Activated CD8-positive, alpha-beta T cell treated with anti-CD3 and anti-CD28 coated beads, Interleukin-2, amount 10 ng/mL, durations not matched to agents 7 days and 5 days (primary cell): Measurements from ENCODE around the gene CASQ1. TPM values are rescaled to one million over a fixed set of nuclear protein-coding genes. Genes with fewer than 3 reads are reported as not detected.

Experiments used
- ATAC-seq: fragments of 150-1000 bp; cut with Tn5 transposase; one replicate; pipeline ENCODE4 v1.10.0; 2021; ENCODE audit warnings: moderate library complexity
- CTCF ChIA-PET: fragments of 350-600 bp; sonication (Branson Sonifier 250); formaldehyde crosslinking; loops from one replicate; lab custom pipeline; 2021; ENCODE audit warnings: antibody characterized with exemption; lab: Charles Lee
- POLR2A ChIA-PET: fragments of 350-600 bp; sonication (Branson Sonifier 250); formaldehyde crosslinking; loops from one replicate; lab custom pipeline; 2021; ENCODE audit warnings: antibody characterized with exemption; lab: Charles Lee
- DNase-seq: peaks from one replicate; pipeline ENCODE4 v3.0.0-alpha.2; 2020
- H3K27ac Mint-ChIP-seq: one replicate; pipeline ENCODE4 v1.8.0; 2021; ENCODE audit warnings: mild to moderate bottlenecking, mixed read lengths
- H3K27me3 Mint-ChIP-seq: one replicate; pipeline ENCODE4 v1.8.0; 2021; ENCODE audit warnings: low read depth, mixed read lengths
- H3K36me3 Mint-ChIP-seq: one replicate; pipeline ENCODE4 v1.8.0; 2021; ENCODE audit warnings: low read depth, mixed read lengths
- H3K4me1 Mint-ChIP-seq: one replicate; pipeline ENCODE4 v1.8.0; 2021; ENCODE audit warnings: low read depth, mixed read lengths
- H3K4me3 Mint-ChIP-seq: one replicate; pipeline ENCODE4 v1.8.0; 2021; ENCODE audit warnings: mild to moderate bottlenecking, mixed read lengths
- H3K9me3 Mint-ChIP-seq: one replicate; pipeline ENCODE4 v1.8.0; 2022; ENCODE audit warnings: mixed read lengths; ENCODE audit not compliant: insufficient read depth
- total RNA-seq, 2 experiments: library from RNA; stranded (reverse); gene quantifications; one replicate each; pipeline ENCODE4 v1.2.3, GENCODE V29; 2021

CASQ1 gene
- not detected for total RNA-seq

GRCh38 chr1:160189649-160190625 lies at the start of gene CASQ1:
Gene CASQ1, plus strand, starts transcription at chr1:160190575. Its CDS starts 177 bp downstream, at chr1:160190752.
- no peaks in the 10 kb centered on the region for H3K4me1 Mint-ChIP-seq
- H3K27ac Mint-ChIP-seq: no peak within 1 kb of the TSS
- no peaks in the 10 kb centered on the region for H3K9me3 Mint-ChIP-seq
- CTCF ChIA-PET: interaction anchor here (3.5 to 5.5 kb wide), 4 partner anchors 14 to 102 kb away, joined by 17 to 68 read pairs (median 44); partner anchors contain the start of gene PEA15
- H3K27me3 Mint-ChIP-seq: peaks cover 9% of the 10 kb centered on the region
- DNase-seq (no peak), ATAC-seq (no peak)
- H3K36me3 Mint-ChIP-seq: no peaks in the 10 kb centered on the region
- no peak within 1 kb of the TSS for H3K4me3 Mint-ChIP-seq
- POLR2A ChIA-PET: interaction anchor here (0.5 kb wide), 1 partner anchor 872 kb away, joined by 3 read pairs; no protein-coding TSS in a partner anchor

- ATAC-seq: no peak
- H3K4me3 Mint-ChIP-seq: no peak overlapping the region
- DNase-seq: no peak
- no peaks in the 10 kb centered on the region for H3K9me3 Mint-ChIP-seq
- ChIA-PET CTCF (no interaction called here), POLR2A (no interaction called here)
- H3K27ac Mint-ChIP-seq: no peak overlapping the region
- H3K27me3 Mint-ChIP-seq: peaks cover 13% of the 10 kb centered on the region
- no peaks in the 10 kb centered on the region for H3K4me1 Mint-ChIP-seq
- no peaks in the 10 kb centered on the region for H3K36me3 Mint-ChIP-seq
These were observed 46.7 kb upstream of the CASQ1 start for GRCh38 chr1:160143695-160144094.

- ChIA-PET POLR2A (no interaction called here), CTCF (interaction anchor here (0.9 kb wide), 1 partner anchor 107 kb away, joined by 3 read pairs; no protein-coding TSS in a partner anchor)
- no peak for DNase-seq
- Mint-ChIP-seq H3K9me3 (no peaks in the 10 kb centered on the region), H3K4me3 (no peak overlapping the region), H3K36me3 (no peaks in the 10 kb centered on the region), H3K4me1 (no peaks in the 10 kb centered on the region), H3K27me3 (peaks cover 11% of the 10 kb centered on the region), H3K27ac (no peak overlapping the region)
- ATAC-seq: no peak
These were observed 45.5 kb upstream of the CASQ1 start for GRCh38 chr1:160144921-160145320.

GRCh38 chr1:160146107-160146506 lies 44.3 kb upstream of the CASQ1 start:
- H3K36me3 Mint-ChIP-seq: no peaks in the 10 kb centered on the region
- POLR2A ChIA-PET: no interaction called here
- ATAC-seq (no peak), DNase-seq (no peak)
- H3K27ac Mint-ChIP-seq: no peak overlapping the region
- CTCF ChIA-PET: no interaction called here
- H3K27me3 Mint-ChIP-seq: peaks cover 9% of the 10 kb centered on the region
- no peaks in the 10 kb centered on the region for H3K4me1 Mint-ChIP-seq
- no peaks in the 10 kb centered on the region for H3K9me3 Mint-ChIP-seq
- H3K4me3 Mint-ChIP-seq: no peak overlapping the region

GRCh38 chr1:160148121-160148520 lies 42.3 kb upstream of the CASQ1 start:
- no peaks in the 10 kb centered on the region for H3K9me3 Mint-ChIP-seq
- ChIA-PET POLR2A (no interaction called here), CTCF (no interaction called here)
- no peak overlapping the region for H3K4me3 Mint-ChIP-seq
- DNase-seq (no peak), ATAC-seq (no peak)
- peaks cover 6% of the 10 kb centered on the region for H3K27me3 Mint-ChIP-seq
- H3K36me3 Mint-ChIP-seq: no peaks in the 10 kb centered on the region
- no peak overlapping the region for H3K27ac Mint-ChIP-seq
- no peaks in the 10 kb centered on the region for H3K4me1 Mint-ChIP-seq

GRCh38 chr1:160149233-160149632 lies 41.1 kb upstream of the CASQ1 start:
- POLR2A ChIA-PET: interaction anchor here (0.5 to 0.6 kb wide), 2 partner anchors 45 to 162 kb away, joined by 3 to 4 read pairs; no protein-coding TSS in a partner anchor
- CTCF ChIA-PET: no interaction called here

GRCh38 chr1:160149716-160150115 lies 40.7 kb upstream of the CASQ1 start:
- POLR2A ChIA-PET: interaction anchor here (0.5 to 0.6 kb wide), 2 partner anchors 46 to 161 kb away, joined by 3 to 4 read pairs; no protein-coding TSS in a partner anchor
- Mint-ChIP-seq H3K27me3 (peaks cover 2% of the 10 kb centered on the region), H3K4me3 (no peak overlapping the region), H3K4me1 (no peaks in the 10 kb centered on the region), H3K9me3 (no peaks in the 10 kb centered on the region), H3K27ac (no peak overlapping the region), H3K36me3 (no peaks in the 10 kb centered on the region)
- CTCF ChIA-PET: no interaction called here
- no peak for DNase-seq
- ATAC-seq: no peak

More at GRCh38 chr1:160149233-160149632, 41.1 kb upstream of the CASQ1 start:
- DNase-seq: no peak
- no peak overlapping the region for H3K4me3 Mint-ChIP-seq
- no peak overlapping the region for H3K27ac Mint-ChIP-seq
- H3K9me3 Mint-ChIP-seq: no peaks in the 10 kb centered on the region
- no peaks in the 10 kb centered on the region for H3K4me1 Mint-ChIP-seq
- ATAC-seq: no peak
- peaks cover 2% of the 10 kb centered on the region for H3K27me3 Mint-ChIP-seq
- no peaks in the 10 kb centered on the region for H3K36me3 Mint-ChIP-seq

GRCh38 chr1:160151303-160151702 lies 39.1 kb upstream of the CASQ1 start, which contains the start of gene ATP1A4:
Gene ATP1A4, plus strand, starts transcription at chr1:160151603. Its CDS starts 438 bp downstream, at chr1:160152041.
- Mint-ChIP-seq H3K4me3 (no peak within 1 kb of the TSS), H3K36me3 (no peaks in the 10 kb centered on the region), H3K27me3 (peaks cover 9% of the 10 kb centered on the region), H3K27ac (no peak within 1 kb of the TSS), H3K4me1 (no peaks in the 10 kb centered on the region), H3K9me3 (no peaks in the 10 kb centered on the region)
- POLR2A ChIA-PET: no interaction called here
- no peak for DNase-seq
- no peak for ATAC-seq
- CTCF ChIA-PET: no interaction called here

GRCh38 chr1:160154790-160155189 lies 35.6 kb upstream of the CASQ1 start:
- H3K4me3 Mint-ChIP-seq: no peak overlapping the region
- DNase-seq (no peak), ATAC-seq (no peak)
- H3K4me1 Mint-ChIP-seq: no peaks in the 10 kb centered on the region
- POLR2A ChIA-PET: no interaction called here
- CTCF ChIA-PET: interaction anchor here (1.0 kb wide), 1 partner anchor 13 kb away, joined by 3 read pairs; no protein-coding TSS in a partner anchor
- H3K27me3 Mint-ChIP-seq: peaks cover 24% of the 10 kb centered on the region
- no peak overlapping the region for H3K27ac Mint-ChIP-seq
- no peaks in the 10 kb centered on the region for H3K36me3 Mint-ChIP-seq
- H3K9me3 Mint-ChIP-seq: no peaks in the 10 kb centered on the region

GRCh38 chr1:160156361-160156760 lies 34.0 kb upstream of the CASQ1 start:
- no peaks in the 10 kb centered on the region for H3K4me1 Mint-ChIP-seq
- H3K36me3 Mint-ChIP-seq: no peaks in the 10 kb centered on the region
- no peaks in the 10 kb centered on the region for H3K9me3 Mint-ChIP-seq
- H3K4me3 Mint-ChIP-seq: no peak overlapping the region
- peaks cover 29% of the 10 kb centered on the region for H3K27me3 Mint-ChIP-seq
- DNase-seq: no peak
- no peak for ATAC-seq
- no peak overlapping the region for H3K27ac Mint-ChIP-seq
- ChIA-PET POLR2A (interaction anchor here (1.3 kb wide), 1 partner anchor 106 kb away, joined by 4 read pairs; the partner anchor contains the start of gene DCAF8), CTCF (interaction anchor here (0.6 kb wide), 1 partner anchor 95 kb away, joined by 3 read pairs; no protein-coding TSS in a partner anchor)

- Mint-ChIP-seq H3K9me3 (no peaks in the 10 kb centered on the region), H3K4me3 (no peak overlapping the region), H3K4me1 (no peaks in the 10 kb centered on the region), H3K27ac (no peak overlapping the region), H3K36me3 (no peaks in the 10 kb centered on the region), H3K27me3 (peaks cover 32% of the 10 kb centered on the region)
- DNase-seq (no peak), ATAC-seq (no peak)
- POLR2A ChIA-PET: interaction anchor here (1.3 kb wide), 1 partner anchor 105 kb away, joined by 4 read pairs; the partner anchor contains the start of gene DCAF8
- CTCF ChIA-PET: no interaction called here
These were observed 33.2 kb upstream of the CASQ1 start for GRCh38 chr1:160157174-160157573.

- Mint-ChIP-seq H3K4me3 (no peak overlapping the region), H3K36me3 (no peaks in the 10 kb centered on the region), H3K9me3 (no peaks in the 10 kb centered on the region), H3K4me1 (no peaks in the 10 kb centered on the region), H3K27ac (no peak overlapping the region), H3K27me3 (peaks cover 32% of the 10 kb centered on the region)
- ChIA-PET POLR2A (no interaction called here), CTCF (no interaction called here)
- DNase-seq: no peak
- no peak for ATAC-seq
These were observed 32.3 kb upstream of the CASQ1 start for GRCh38 chr1:160158031-160158430.
